A375 (cell line): ENCODE results near the gene PPDPF. TPM values are rescaled to one million over a fixed set of nuclear protein-coding genes. Genes with fewer than 3 reads are reported as not detected.

Source experiments
- total RNA-seq: library from RNA; depleted of rRNA; stranded (reverse); fragments of >200 nt; shearing (Covaris generic); gene quantifications from 2 replicates; pipeline ENCODE4 v1.2.3, GENCODE V29; 2014; rRNA removed

The PPDPF gene, protein sequence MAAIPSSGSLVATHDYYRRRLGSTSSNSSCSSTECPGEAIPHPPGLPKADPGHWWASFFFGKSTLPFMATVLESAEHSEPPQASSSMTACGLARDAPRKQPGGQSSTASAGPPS
- total RNA-seq = 66.1 and 98.5 TPM in 2 replicates

DNA sequence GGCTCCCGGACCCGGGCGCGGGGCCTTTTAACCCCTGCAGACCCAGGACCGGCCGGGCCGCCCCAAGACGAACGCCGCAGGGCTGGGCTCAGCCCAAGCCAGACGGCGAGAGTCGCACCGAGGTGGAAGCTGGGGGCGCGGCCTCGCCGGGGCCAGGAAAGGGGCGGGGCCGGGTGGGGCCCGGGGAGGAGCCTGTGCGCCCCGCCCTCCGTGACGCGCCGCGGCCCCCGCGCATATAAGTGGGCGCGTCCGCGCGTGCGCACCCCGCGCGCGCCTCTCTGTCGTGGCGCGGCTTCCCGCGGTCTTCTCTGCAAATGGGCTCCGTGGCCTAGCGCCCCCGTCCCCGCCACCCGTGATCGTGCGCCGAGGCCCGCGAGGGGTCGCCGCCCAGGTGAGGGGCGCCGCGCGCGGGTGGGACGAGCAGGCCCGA lies at the start of gene PPDPF:
PPDPF (plus strand) TSS at position 262 of the 430 bp plus-strand sequence. CDS start 544 bp downstream, outside the sequence.

DNA sequence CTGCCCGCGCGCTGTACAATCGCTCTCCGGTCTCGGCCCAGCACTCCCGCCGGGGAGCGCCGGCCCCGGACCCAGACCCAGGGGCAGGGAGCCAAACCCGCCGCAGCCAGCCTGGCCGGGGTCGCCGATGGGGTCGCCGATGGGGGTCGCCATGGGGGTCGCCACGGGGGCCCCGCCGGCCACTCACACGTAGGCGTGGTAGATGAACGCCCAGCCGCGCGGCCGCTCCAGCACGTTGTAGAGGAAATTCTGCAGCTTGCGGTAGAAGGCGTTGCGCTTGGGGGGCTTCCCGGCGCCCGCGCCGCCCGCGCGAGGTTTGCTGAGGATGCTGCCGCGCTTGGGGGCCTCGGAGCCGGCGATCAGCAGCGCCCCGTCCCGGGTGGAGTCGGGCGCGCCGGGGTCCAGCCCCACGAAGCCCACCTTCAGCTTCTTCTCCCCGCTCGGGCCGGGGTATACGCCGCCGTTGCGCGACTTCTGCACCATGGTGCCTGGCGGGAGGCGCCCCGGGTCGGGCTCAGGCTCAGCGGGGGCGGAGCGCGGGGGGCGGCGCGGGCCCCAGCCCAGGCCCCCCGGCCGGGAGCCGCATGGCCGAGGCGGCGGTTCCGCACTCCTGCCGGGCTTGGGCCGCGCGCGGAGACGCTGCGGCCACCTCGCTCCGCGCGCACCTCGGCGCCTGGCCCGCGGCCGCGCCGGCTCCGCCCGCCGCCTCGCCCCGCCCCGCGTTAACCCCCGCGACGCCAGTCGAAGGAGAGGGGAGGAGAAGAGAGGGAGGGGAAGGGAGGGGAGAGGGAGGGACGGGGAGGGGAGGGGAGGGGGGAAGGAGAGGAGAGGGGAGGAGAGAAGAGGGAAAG lies 48.4 kb upstream of the PPDPF start, which contains the start of gene KCNQ2:
KCNQ2 (minus strand) TSS at position 675 of the 851 bp plus-strand sequence; CDS start at position 483, 192 bp downstream.

DNA sequence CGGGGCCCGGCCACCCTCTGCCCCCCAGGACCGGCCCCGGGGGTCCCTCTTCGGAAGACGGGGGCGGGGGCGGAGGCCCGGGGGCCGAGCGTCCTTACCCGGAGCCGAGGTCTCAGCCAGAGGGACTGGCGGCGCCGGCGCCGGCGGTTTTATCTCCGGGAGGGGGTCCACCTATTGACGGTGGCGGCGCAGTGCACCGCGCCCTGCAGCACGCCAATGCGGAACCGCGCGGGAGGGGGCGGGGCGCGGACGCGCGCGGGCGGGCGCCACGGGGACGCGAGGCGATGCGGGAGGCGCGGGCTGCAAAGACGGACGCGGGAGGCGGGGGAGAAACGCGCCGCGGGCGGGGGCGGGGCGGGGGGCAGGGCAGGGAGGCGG lies 21.6 kb upstream of the PPDPF start, which contains the start of gene EEF1A2:
EEF1A2 (minus strand) TSS at position 124 of the 378 bp plus-strand sequence. CDS start 1,320 bp downstream, outside the sequence.

DNA sequence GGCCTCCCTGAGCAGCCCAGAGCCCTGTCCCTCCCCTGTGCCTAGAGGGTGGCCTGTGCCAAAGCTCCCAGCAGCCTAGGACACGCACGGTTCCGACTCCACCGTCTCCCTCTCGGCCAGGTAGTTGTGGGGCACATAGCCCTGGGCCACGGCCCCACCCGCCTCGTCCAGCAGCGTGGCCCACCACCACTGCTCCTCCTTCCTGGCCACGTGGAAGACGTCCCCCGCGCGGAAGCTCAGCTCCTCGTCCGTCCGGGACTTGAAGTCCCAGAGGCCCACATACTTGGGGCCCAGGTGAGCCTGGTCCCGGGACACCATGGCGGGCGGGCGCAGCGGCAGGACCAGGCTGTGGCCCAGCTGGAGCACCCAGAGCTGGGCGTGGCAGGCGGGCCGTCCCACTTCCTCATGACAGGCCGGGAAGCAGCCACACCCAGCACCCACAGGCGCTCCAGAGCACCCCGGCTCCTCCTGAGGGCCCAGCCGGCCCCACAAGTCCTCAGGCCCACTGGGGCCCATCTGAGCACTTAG lies 16.5 kb downstream of the PPDPF start, which contains the start of gene PTK6:
PTK6 (minus strand) TSS at position 380 of the 528 bp plus-strand sequence; CDS start at position 318, 62 bp downstream.

DNA sequence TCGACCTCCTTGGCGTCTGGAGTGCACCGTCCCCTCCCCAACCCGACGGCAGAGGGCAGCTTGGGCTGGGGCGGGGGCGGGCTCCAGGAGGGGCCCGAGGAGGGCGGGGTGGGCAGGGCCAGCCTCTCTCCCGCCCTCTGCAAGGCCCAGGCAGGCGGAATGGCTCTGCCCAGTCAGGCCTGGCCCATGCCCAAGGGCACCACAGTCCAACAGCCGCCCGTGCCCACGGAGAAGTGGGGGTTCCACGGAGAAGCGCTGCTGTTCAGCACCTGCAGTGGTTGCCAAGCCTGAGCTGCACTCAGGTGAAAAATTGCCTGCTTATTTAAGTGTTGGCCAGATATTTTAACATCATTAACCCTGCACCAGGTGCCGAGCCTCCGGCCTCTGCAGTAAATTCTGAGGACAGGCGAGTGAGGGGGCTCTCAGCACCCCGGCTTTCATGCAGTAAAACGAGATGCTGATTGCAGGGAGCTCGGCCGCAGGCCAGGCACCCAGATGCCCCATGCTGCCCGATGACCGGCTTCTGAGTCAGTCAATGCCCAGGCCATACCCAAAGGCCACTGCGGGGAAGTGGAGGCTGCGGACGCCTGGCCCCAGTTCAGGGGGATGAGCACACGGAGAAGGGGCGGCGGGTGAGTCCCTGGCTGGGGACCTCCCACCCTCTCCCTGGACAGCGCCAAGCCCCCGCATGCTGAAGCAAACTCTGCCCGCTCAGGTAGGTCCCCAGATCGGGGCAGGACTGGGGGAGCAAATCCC lies 27.3 kb downstream of the PPDPF start, which contains the start of gene SRMS:
SRMS (minus strand) TSS at position 25 of the 756 bp plus-strand sequence. CDS start 286 bp downstream, outside the sequence.

DNA sequence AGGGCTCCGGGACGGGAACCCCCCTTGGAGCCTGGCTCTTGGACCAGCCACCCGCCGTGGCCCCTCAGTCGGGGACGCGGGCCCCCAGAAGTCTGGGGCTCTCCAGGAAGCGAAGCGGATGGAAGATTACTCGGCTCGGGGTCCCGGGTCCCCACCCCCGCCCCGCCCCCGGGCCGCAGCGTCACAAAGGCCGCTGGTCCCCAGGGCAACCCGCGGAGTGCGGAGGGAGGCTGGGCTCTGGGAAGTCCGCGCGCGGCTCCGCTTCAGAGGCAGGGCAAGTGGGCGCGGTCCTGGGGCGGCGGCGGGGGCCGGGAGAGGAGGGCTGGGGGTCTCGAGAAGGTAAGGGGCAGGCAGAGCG lies 33.3 kb downstream of the PPDPF start, which contains the start of gene FNDC11:
FNDC11 (plus strand) TSS at position 227 of the 358 bp plus-strand sequence. CDS start 1,505 bp downstream, outside the sequence.

Other genes starting within 250 kb of the PPDPF start
- 85.8 and 89.1 TPM in 2 replicates for gene ARFGAP1, start 248.0 kb upstream of the PPDPF start, total RNA-seq
- 0.03 and 0.41 TPM in 2 replicates for gene COL20A1, start 227.6 kb upstream of the PPDPF start, total RNA-seq
- gene CHRNA4, start 159.4 kb upstream of the PPDPF start, total RNA-seq = not detected in 2 replicates
- gene KCNQ2, start 48.1 kb upstream of the PPDPF start, total RNA-seq = 0.30 and 0.45 TPM in 2 replicates
- 49.6 and 63.1 TPM in 2 replicates for gene EEF1A2, start 21.7 kb upstream of the PPDPF start, total RNA-seq
- 0.24 TPM in 1 of 2 replicates, not detected in the other for gene PTK6, start 16.6 kb downstream of the PPDPF start, total RNA-seq
- not detected in 2 replicates for gene SRMS, start 27.0 kb downstream of the PPDPF start, total RNA-seq
- gene FNDC11, start 33.4 kb downstream of the PPDPF start, total RNA-seq = 0.08 and 0.45 TPM in 2 replicates
- 20.0 and 25.8 TPM in 2 replicates for gene HELZ2, start 53.5 kb downstream of the PPDPF start, total RNA-seq
- gene GMEB2, start 106.3 kb downstream of the PPDPF start, total RNA-seq = 18.1 and 19.4 TPM in 2 replicates
- 7.2 and 10.3 TPM in 2 replicates for gene STMN3, start 132.7 kb downstream of the PPDPF start, total RNA-seq
- gene RTEL1, start 137.5 kb downstream of the PPDPF start, total RNA-seq = 19.5 and 24.3 TPM in 2 replicates
- 2.7 and 7.2 TPM in 2 replicates for gene TNFRSF6B, start 175.9 kb downstream of the PPDPF start, total RNA-seq
- gene ARFRP1, start 187.2 kb downstream of the PPDPF start, total RNA-seq = 46.7 and 50.6 TPM in 2 replicates
- gene ZGPAT, start 187.3 kb downstream of the PPDPF start, total RNA-seq = 38.3 and 52.1 TPM in 2 replicates
- gene LIME1, start 215.9 kb downstream of the PPDPF start, total RNA-seq = 9.4 and 12.6 TPM in 2 replicates
- 38.4 and 48.2 TPM in 2 replicates for gene SLC2A4RG, start 219.0 kb downstream of the PPDPF start, total RNA-seq